SK-N-SH (cell line): ENCODE results near the gene CUBN. TPM values are rescaled to one million over a fixed set of nuclear protein-coding genes. Genes with fewer than 3 reads are reported as not detected.

Experiments
- CTCF ChIA-PET: fragments of 300-600, 350-600 bp; formaldehyde crosslinking; extraction: SDS; loops from one replicate; lab custom pipeline; 2021; lab: Yijun Ruan, JAX
- POLR2A ChIA-PET: fragments of 350-600 bp; sonication (Branson Sonifier 250); formaldehyde crosslinking; extraction: SDS; loops from one replicate; lab custom pipeline; 2020; ENCODE audit warnings: antibody characterized with exemption, inconsistent platforms; lab: Yijun Ruan, JAX
- DNase-seq: peaks from one replicate; pipeline ENCODE4 v3.0.0; 2012
- H2AFZ ChIP-seq: fragments of 200-600 bp; sonication (generic); 2 replicates; pipeline ENCODE4 v1.8.1; 2016; ENCODE audit warnings: antibody characterized with exemption, mild to moderate bottlenecking, low read depth
- H3F3A ChIP-seq: fragments of 200-600 bp; sonication (generic); replicated peaks from 2 replicates; pipeline ENCODE3; 2016; ENCODE audit warnings: antibody characterized with exemption, mild to moderate bottlenecking; ENCODE audit not compliant: insufficient read depth
- H3K27ac ChIP-seq, 2 experiments: fragments of 200-500 bp in 1 of 2; fragments of 200-600 bp in 1 of 2; sonication (Bioruptor generic) in 1 of 2; sonication (generic), shearing (Covaris generic) in 1 of 2; 2 replicates each; pipeline versions ENCODE4 v1.5.1 to v1.6.1; 2014 to 2016; ENCODE audit warnings: low read depth in 2 of 2, inconsistent platforms in 1 of 2, low read length in 1 of 2, mild to moderate bottlenecking in 1 of 2, mixed read lengths in 1 of 2
- H3K27me3 ChIP-seq: fragments of 200-600 bp; sonication (generic), shearing (Covaris generic); 2 replicates; pipeline ENCODE4 v1.6.1; 2016; ENCODE audit warnings: mixed run types; ENCODE audit not compliant: insufficient read depth
- H3K36me3 ChIP-seq, 2 experiments: fragments of 200-500 bp in 1 of 2; fragments of 200-600 bp in 1 of 2; sonication (Bioruptor generic) in 1 of 2; sonication (generic) in 1 of 2; replicated peaks in 1 of 2; 2 replicates each; pipeline versions ENCODE3 to v1.5.1; 2014 to 2016; ENCODE audit warnings: low read length in 1 of 2, mild to moderate bottlenecking in 1 of 2; ENCODE audit not compliant: insufficient read depth in 2 of 2, control insufficient read depth in 1 of 2
- H3K4me1 ChIP-seq, 2 experiments: fragments of 200-500 bp in 1 of 2; fragments of 200-600 bp in 1 of 2; sonication (Bioruptor generic) in 1 of 2; sonication (generic), shearing (Covaris generic) in 1 of 2; 2 replicates each; pipeline versions ENCODE4 v1.5.1 to v1.6.1; 2014 to 2016; ENCODE audit warnings: low read depth in 1 of 2, low read length in 1 of 2, mixed run types in 1 of 2; ENCODE audit not compliant: insufficient read depth in 2 of 2, control insufficient read depth in 1 of 2
- H3K4me2 ChIP-seq: fragments of 200-600 bp; sonication (generic), shearing (Covaris generic); 2 replicates; pipeline ENCODE4 v1.6.1; 2017; ENCODE audit warnings: mixed run types
- H3K4me3 ChIP-seq, 2 experiments: fragments of 200-500 bp in 1 of 2; fragments of 200-600 bp in 1 of 2; sonication (Bioruptor generic) in 1 of 2; sonication (generic), shearing (Covaris generic) in 1 of 2; 2 replicates each; pipeline versions ENCODE4 v1.5.1 to v1.8.1; 2014 to 2016; ENCODE audit warnings: low read depth in 2 of 2, inconsistent platforms in 1 of 2, low read length in 1 of 2, mild to moderate bottlenecking in 1 of 2, mixed read lengths in 1 of 2, moderate library complexity in 1 of 2
- H3K79me2 ChIP-seq: fragments of 200-600 bp; sonication (generic); 2 replicates; pipeline ENCODE4 v1.8.1; 2017; ENCODE audit warnings: mild to moderate bottlenecking; ENCODE audit not compliant: insufficient read depth
- H3K9ac ChIP-seq: fragments of 200-600 bp; sonication (generic); 2 replicates; pipeline ENCODE4 v1.6.1; 2017; ENCODE audit warnings: mixed run types
- H3K9me2 ChIP-seq: fragments of 200-600 bp; sonication (generic); 2 replicates; pipeline ENCODE4 v1.6.1; 2017; ENCODE audit warnings: mixed run types
- H3K9me3 ChIP-seq: fragments of 200-600 bp; sonication (generic); 2 replicates; pipeline ENCODE4 v1.6.1; 2017; ENCODE audit warnings: mixed run types, mild to moderate bottlenecking, moderate library complexity
- H4K20me1 ChIP-seq: fragments of 200-600 bp; sonication (generic); 2 replicates; pipeline ENCODE4 v1.6.1; 2017; ENCODE audit warnings: mild to moderate bottlenecking, mixed run types; ENCODE audit not compliant: insufficient read depth
- CHD2 ChIP-seq: fragments of 150-350 bp; IDR thresholded peaks from 2 replicates; pipeline ENCODE4 v1.6.1; 2018; ENCODE audit warnings: low read length; ENCODE audit not compliant: partially characterized antibody
- EZH2phosphoT487 ChIP-seq: fragments of 200-600 bp; sonication (generic); IDR thresholded peaks from 2 replicates; pipeline ENCODE4 v1.6.1; 2017; ENCODE audit warnings: low read depth, mixed run types, mild to moderate bottlenecking, antibody characterized with exemption, moderate library complexity, borderline replicate concordance
- FOSL2 ChIP-seq: IDR thresholded peaks from 2 replicates; pipeline ENCODE4 v1.4.0; 2012; ENCODE audit warnings: low read depth, mild to moderate bottlenecking, moderate library complexity, borderline replicate concordance
- FOXJ3 ChIP-seq: sonication (generic); formaldehyde crosslinking; IDR thresholded peaks from 2 replicates; pipeline ENCODE4 v1.5.1; 2020; ENCODE audit warnings: mild to moderate bottlenecking, missing genetic modification reagents
- FOXM1 ChIP-seq: IDR thresholded peaks from 2 replicates; pipeline ENCODE4 v1.4.0; 2012; ENCODE audit warnings: low read depth, mild to moderate bottlenecking
- JUND ChIP-seq: IDR thresholded peaks from 2 replicates; pipeline ENCODE4 v1.4.0; 2012
- NFIC ChIP-seq: IDR thresholded peaks from 2 replicates; pipeline ENCODE4 v1.4.0; 2012; ENCODE audit warnings: borderline replicate concordance
- RXRA ChIP-seq: IDR thresholded peaks from 2 replicates; pipeline ENCODE4 v1.4.0; 2012; ENCODE audit warnings: low read depth, mild to moderate bottlenecking, borderline replicate concordance
- SIN3A ChIP-seq: IDR thresholded peaks from 2 replicates; pipeline ENCODE4 v1.6.1; 2012; ENCODE audit warnings: low read depth, mild to moderate bottlenecking, low read length, moderate library complexity, borderline replicate concordance
- ZBTB33 ChIP-seq: IDR thresholded peaks from 2 replicates; pipeline ENCODE4 v1.4.0; 2012; ENCODE audit warnings: low read depth, borderline replicate concordance
- WGBS: methylation state at CpG from one replicate; pipeline ENCODE4 v1.1.6; 2017; ENCODE audit warnings: low lambda C conversion rate; 5-methylcytosine and 5-hydroxymethylcytosine counted together
- polyA plus RNA-seq, 3 experiments: library from polyadenylated mRNA; depleted of rRNA; stranded (reverse); fragments of >200 nt; gene quantifications; 2 replicates each; pipeline ENCODE4 v1.2.3, GENCODE V29; 2012
- TF ChIP-seq, protein P1 (sequence below): IDR thresholded peaks from 2 replicates; pipeline ENCODE4 v1.4.0; 2012; ENCODE audit warnings: low read depth, borderline replicate concordance

The CUBN gene
- polyA plus RNA-seq, 1 of the 3 experiments (the other 2 are of a cell fraction): 2.4 TPM

GRCh38 chr10:17003151-17003550, 126.5 kb downstream of the CUBN start (continued):
- TF ChIP-seq SIN3A: peak; percentile 84; the same call in 1 of the 2 replicates
- TF ChIP-seq, protein P1, sequence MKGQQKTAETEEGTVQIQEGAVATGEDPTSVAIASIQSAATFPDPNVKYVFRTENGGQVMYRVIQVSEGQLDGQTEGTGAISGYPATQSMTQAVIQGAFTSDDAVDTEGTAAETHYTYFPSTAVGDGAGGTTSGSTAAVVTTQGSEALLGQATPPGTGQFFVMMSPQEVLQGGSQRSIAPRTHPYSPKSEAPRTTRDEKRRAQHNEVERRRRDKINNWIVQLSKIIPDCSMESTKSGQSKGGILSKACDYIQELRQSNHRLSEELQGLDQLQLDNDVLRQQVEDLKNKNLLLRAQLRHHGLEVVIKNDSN: peak; percentile 56; the same call in 1 of the 2 replicates
- peak; percentile 97 for TF ChIP-seq RXRA
- TF ChIP-seq FOXJ3: no peak
- peak; percentile 86 for TF ChIP-seq ZBTB33
- no peak for TF ChIP-seq CHD2
- TF ChIP-seq NFIC: peak; percentile 97
- peak; percentile 95 for TF ChIP-seq FOSL2

DNA sequence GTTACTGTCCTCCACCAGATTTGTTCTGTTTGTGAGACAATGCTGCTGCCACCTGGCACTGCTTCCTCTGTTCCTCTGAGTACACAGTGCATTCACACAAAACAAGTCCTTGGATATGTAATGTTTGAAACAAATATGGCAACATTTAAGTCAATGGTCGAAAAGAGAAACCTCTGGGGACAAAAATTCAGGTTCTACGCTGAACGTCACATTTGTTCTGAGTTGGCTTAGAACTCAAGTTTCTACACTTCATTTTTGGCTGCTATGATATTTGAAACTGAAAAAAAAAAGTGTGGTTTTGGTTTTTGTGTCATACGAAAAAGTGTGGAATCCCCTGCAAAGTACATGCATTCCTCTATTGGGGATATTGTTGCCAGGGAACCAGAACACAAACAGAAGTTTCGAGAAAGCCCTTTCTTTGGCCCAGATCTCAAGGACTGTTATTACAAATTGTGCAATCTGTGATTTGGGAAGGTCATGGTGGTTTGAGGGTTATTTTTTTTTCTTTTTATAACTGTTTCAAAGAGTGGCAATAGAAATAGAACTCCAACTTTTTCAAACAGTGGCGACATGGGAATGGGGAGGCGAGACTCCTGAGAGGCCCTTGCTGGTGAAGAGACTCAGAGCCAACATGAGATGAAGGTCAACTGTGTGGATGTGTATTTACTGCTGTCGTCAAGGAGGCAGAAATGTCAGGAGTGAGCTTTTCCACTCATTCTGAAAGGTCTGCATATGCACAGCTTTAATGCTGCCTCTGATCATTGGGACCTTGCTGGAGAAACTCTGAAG, 127.5 kb downstream of the CUBN start:
- H3K9ac ChIP-seq: peak overlapping the region; percentile 92
- H3K9me3 ChIP-seq: no peaks in the 10 kb centered on the region
- CTCF ChIA-PET: no interaction called here
- peak overlapping the region; percentile 41; the same call in 1 of the 2 replicates for H3K4me2 ChIP-seq
- POLR2A ChIA-PET: no interaction called here
- 62% methylated on average over 8 of the region's 8 CpGs for WGBS
- H3K4me1 ChIP-seq: peaks cover 11 to 29% of the 10 kb centered on the region in 2 experiments
- no peak for TF ChIP-seq JUND
- no peak for TF ChIP-seq SIN3A
- TF ChIP-seq CHD2: no peak
- no peak for TF ChIP-seq ZBTB33
- TF ChIP-seq EZH2phosphoT487: no peak
- TF ChIP-seq FOXM1: no peak
- H3K27me3 ChIP-seq: no peaks in the 10 kb centered on the region
- no peaks in the 10 kb centered on the region; the same call in 1 of the 2 replicates for H3K79me2 ChIP-seq
- H3K4me3 ChIP-seq: no peak overlapping the region
- peak overlapping the region; percentile 94 to 100; a peak in 3 of 4 replicates for H3K27ac ChIP-seq
- H3K36me3 ChIP-seq: no peaks in the 10 kb centered on the region
- H4K20me1 ChIP-seq: no peaks in the 10 kb centered on the region
- H2AFZ ChIP-seq: no peak overlapping the region
- DNase-seq: no peak
- H3F3A ChIP-seq: peaks cover 58% of the 10 kb centered on the region
- H3K9me2 ChIP-seq: no peaks in the 10 kb centered on the region
